ENCODE measurements around the gene KLLN.
"Not testable (repeated sequence)": the region's sequence is repeated elsewhere in the genome, so short reads cannot be mapped to it uniquely, and the experiment has no call there.

KLLN gene

DNA sequence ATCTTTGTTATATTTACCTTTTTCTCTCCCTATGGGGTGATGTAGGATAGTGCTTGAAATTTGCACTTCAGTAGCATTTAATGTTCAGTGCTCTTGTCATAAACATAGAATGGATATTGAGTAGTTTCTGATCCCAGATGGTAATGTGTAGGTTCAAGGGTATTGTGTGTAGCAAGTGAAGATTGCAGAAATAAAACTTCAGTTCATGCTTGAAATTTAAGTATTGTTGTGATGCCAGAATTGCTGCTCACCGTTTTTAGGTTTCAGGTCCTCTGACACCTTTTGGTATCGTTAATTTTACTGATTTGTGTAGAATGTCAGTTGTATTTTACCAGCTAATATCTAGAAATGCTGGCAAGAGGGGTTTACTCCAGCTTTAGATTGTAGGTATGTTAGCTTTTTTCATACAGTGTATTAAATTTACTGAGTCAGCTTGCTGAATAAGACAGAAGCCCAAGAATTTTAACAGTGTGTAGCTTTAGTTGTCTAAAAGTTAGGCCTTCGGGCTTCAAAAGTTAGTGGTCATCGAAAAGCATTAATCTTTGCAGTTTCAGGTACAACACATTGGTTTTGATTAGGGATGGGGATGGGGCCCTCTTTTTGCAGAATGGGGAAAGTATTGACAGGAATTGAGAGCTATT lies 2.0 kb upstream of the KLLN start:
- no peak for DNase-seq

DNA sequence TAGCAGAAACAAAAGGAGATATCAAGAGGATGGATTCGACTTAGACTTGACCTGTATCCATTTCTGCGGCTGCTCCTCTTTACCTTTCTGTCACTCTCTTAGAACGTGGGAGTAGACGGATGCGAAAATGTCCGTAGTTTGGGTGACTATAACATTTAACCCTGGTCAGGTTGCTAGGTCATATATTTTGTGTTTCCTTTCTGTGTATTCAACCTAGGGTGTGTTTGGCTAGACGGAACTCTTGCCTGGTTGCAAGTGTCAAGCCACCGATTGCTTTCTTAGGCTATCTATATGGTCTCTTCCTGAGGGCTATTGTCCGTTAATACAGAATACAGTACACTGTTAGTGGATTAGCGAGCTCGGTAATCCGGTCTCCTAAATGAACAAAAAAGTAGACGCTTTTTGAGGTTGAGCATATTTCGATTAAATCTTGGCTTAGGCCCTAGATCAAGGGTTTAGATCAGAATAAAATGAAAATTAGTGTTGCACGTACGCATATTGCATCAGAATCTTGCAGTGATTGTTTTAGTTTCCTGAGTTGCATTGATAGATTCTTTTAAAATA lies 1.2 kb upstream of the KLLN start:
- DNase-seq: no peak

DNA sequence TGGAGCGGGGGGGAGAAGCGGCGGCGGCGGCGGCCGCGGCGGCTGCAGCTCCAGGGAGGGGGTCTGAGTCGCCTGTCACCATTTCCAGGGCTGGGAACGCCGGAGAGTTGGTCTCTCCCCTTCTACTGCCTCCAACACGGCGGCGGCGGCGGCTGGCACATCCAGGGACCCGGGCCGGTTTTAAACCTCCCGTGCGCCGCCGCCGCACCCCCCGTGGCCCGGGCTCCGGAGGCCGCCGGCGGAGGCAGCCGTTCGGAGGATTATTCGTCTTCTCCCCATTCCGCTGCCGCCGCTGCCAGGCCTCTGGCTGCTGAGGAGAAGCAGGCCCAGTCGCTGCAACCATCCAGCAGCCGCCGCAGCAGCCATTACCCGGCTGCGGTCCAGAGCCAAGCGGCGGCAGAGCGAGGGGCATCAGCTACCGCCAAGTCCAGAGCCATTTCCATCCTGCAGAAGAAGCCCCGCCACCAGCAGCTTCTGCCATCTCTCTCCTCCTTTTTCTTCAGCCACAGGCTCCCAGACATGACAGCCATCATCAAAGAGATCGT lies 690 bp upstream of the KLLN start:
- DNase-seq: peak; percentile 58

GRCh38 chr10:87862679-87863052 lies 667 bp downstream of the KLLN start:
- DNase-seq: no peak

DNA sequence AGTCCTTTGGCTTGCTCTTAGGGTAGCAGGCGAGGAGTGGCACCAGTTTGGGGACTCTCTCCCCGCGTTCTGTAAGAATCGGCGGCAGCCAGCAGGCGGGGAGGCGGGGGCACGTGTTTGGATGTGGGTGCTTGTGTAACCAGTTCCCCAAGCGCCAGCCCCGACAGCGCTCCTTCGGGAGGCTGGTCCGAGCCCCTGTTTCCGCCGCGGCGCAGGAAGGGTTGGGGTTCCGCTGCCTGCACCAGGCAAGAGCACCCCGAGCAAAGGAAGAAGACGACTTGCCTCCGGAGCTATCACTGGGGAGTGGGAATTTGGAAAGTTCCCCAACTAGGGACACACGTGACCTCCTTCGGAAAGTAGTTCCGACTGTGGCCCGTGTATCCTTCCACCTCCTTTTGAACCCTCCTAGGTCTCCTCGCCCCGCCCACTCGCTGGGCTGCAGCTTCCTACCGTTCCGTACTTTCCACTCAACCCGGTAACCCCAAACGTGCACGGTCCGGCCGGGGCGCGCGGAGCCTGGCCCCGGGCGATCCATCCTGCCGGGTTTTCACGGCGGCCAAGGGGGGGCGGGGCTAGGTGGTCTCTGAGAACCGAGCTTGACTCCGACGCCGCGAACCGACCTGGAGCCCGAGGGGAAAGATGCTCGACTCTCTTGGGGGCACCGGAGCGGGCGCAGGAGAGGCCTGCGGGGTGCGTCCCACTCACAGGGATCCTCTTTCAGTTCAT lies 1.2 kb downstream of the KLLN start:
- peak; percentile 96 for DNase-seq

- DNase-seq: peak; percentile 69
Measured at GRCh38 chr10:87861566-87861952, 1.8 kb downstream of the KLLN start.

GRCh38 chr10:87860816-87861403 lies 2.4 kb downstream of the KLLN start:
- no peak for DNase-seq

- DNase-seq: peak; percentile 36
Measured at GRCh38 chr10:87860156-87860795, 3.1 kb downstream of the KLLN start.

DNA sequence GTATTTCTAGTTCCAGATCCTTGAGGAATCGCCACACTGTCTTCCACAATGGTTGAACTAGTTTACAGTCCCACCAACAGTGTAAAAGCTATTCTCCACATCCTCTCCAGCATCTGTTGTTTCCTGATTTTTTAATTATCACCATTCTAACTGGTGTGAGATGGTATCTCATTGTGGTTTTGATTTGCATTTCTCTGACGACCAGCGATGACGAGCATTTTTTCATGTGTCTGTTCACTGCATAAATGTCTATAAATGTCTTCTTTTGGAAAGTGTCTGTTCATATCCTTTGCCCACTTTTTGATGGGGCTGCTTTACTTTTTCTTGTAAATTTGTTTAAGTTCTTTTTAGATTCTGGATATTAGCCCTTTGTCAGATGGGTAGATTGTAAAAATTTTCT lies 7.7 kb downstream of the KLLN start:
- not testable (repeated sequence) for DNase-seq

DNA sequence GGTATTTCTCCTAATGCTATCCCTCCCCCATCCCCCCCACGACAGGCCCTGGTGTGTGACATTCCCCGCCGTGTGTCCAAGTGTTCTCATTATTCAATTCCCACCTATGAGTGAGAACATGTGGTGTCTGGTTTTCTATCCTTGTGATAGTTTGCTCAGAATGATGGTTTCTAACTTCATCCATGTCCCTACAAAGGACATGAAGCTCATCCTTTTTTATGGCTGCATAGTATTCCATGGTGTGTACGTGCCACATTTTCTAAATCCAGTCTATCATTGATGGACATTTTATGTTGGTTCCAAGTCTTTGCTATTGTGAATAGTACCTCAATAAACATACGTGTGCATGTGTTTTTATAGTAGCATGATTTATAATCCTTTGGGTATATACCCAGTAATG lies 8.1 kb downstream of the KLLN start:
- not testable (repeated sequence) for DNase-seq

DNA sequence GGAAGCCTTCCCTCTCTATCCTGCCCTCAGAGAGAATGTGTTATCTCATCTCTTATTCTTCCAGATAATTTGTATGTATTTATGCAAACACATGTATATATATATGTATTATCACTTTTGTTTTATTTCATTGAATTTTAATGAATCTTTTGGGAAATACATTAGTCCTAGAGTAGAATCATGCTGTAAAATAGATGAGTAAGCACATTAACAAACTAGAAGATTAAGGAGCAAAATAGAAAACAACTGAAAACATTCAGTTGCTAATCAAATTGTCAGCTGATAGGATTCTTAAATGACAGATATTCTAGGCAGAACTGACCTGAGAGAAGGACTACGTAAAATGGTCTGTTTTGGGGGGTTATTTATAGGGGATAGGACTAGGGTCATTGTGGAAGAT lies 11.2 kb downstream of the KLLN start:
- no peak for DNase-seq

- DNase-seq: peak; percentile 61
Measured at GRCh38 chr10:87850742-87851205, 12.6 kb downstream of the KLLN start.

GRCh38 chr10:87849001-87849400 lies 14.3 kb downstream of the KLLN start:
- DNase-seq: no peak

GRCh38 chr10:87847550-87847949 lies 15.8 kb downstream of the KLLN start:
- DNase-seq: no peak

GRCh38 chr10:87846711-87847110 lies 16.6 kb downstream of the KLLN start:
- not testable (repeated sequence) for DNase-seq

GRCh38 chr10:87846023-87846422 lies 17.3 kb downstream of the KLLN start:
- no peak for DNase-seq

DNA sequence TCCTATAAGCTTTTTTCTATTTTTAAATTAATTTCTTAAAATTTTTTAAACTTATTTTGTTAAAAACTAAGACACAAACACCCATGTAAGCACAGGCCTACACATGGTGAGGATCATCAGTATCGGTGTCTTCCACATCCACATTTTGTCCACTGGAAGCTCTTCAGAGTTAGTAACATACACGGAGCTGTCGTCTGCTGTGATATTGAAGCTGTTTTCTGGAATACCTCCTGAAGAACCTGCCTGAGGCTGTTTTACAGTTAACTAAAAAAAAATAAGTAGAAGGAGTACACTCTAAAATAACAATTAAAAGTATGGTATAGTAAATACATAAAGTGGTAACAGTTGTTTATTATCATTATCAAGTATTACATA lies 17.7 kb downstream of the KLLN start:
- no peak for DNase-seq

DNA sequence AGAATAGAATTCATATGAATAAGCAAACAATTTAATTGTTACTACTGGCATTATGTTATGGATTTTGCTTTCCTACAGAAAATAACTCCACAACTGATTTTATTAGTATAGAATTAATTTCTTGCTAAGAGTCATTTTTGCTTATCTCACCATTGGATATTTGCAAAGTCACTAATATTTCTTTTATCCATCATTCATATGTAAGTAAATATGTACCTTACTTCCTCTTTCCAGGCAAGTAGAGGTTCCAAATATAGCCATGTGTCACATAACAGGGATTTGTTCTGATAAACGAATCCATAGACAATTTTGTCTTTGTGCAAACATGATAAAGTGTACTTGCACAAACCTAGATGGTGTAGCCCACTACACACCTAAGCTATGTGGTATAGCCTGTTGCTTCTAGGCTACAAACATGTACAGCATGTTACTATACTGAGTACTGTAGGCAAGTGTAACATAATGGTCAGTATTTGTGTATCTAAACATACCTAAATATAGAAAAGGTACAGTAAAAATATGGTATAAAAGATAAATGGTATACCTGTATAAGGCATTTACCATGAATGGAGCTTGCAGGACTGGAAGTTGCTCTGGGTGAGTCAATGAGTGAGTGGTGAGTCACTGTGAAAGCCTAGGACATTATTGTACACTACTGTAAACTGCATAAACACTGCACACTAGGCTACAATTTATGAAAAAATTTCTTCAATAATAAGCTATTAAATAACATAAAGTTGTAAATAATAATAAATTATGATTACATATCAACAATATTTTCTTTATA lies 18.3 kb downstream of the KLLN start:
- DNase-seq: no peak

- no peak for DNase-seq
Measured at GRCh38 chr10:87843714-87844113, 19.6 kb downstream of the KLLN start.

DNA sequence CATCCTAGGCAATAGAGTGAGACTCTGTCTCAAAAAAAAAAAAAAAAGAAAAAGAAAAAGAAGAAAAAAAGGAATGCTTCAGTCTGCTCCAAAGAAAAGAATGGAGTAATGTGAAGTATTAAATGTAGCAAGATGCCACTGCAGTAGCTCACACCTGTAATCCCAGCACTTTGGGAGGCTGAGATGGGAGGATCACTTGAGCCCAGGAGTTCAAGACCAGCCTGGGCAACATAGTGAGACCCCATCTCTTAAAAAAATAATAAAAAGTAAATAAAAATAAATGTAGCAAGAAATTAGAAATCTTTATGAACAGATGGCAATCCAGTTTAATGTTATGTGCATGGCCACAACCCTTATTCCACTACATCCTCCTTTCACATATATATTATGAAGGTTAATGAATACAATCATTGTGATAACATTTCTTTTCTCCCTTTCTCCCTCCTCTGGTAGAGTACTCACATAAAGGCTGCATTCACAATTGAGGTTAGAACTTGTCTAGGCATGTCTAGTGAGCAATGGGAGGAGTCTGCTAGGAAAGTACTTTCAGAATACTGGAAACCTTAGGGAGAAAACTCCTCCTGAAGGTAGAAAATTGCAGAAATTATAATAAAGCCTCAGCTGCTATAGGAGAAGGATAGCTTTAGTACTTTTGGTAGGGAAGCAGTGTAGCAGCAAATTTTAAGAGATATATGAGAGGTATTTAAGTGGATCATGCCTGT lies 20.4 kb downstream of the KLLN start:
- DNase-seq: no peak

DNA sequence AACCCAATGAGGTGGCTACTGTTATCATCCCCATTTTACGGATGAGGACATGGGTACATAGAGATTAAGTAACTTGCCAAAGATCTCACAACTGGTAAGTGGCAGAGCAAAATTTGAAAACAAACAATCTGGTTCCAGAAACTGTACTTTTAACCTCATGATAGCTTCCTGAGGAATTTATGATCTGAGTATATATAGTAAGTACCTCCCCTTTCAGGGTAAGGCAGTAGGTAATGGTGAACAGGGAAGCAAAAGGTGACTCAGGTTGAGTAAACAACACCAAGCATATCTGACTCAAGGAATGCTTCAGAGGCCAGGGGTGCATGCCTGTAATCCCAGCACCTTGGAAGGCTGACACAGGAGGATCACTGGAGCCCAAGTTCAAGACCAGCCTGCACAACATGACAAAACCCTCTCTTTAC lies 21.1 kb downstream of the KLLN start:
- DNase-seq: no peak

- DNase-seq: no peak
Measured at GRCh38 chr10:87841186-87841585, 22.1 kb downstream of the KLLN start.

Measured in left hindlimb (tissue), 1 donor.